HG03342 (cell line): ENCODE measurements around the gene PTPN14.

Experiments
- ATAC-seq: cut with Tn5 transposase; IDR thresholded peaks from one replicate; pipeline ENCODE4 v1.9.1; 2021; ENCODE audit warnings: mild to moderate bottlenecking, moderate library complexity; ENCODE audit not compliant: unreplicated experiment

The PTPN14 gene

GRCh38 chr1:214379236-214379970, 172.0 kb downstream of the PTPN14 start:
- no peak for ATAC-seq

GRCh38 chr1:214378492-214378891, 172.9 kb downstream of the PTPN14 start:
- ATAC-seq, result no peak

- no peak for ATAC-seq
Observed at GRCh38 chr1:214377886-214378285, 173.5 kb downstream of the PTPN14 start.

GRCh38 chr1:214377485-214377884, 173.9 kb downstream of the PTPN14 start:
- no peak for ATAC-seq

- no peak for ATAC-seq
Observed at GRCh38 chr1:214372092-214372491, 179.3 kb downstream of the PTPN14 start.

- no peak for ATAC-seq
Observed at GRCh38 chr1:214370615-214371014, 180.8 kb downstream of the PTPN14 start.

- no peak for ATAC-seq
Observed at GRCh38 chr1:214369364-214369763, 182.0 kb downstream of the PTPN14 start.

GRCh38 chr1:214367841-214368240, 183.6 kb downstream of the PTPN14 start:
- no peak for ATAC-seq

GRCh38 chr1:214364786-214365295, 186.6 kb downstream of the PTPN14 start:
- ATAC-seq, result no peak

GRCh38 chr1:214364386-214364785, 187.0 kb downstream of the PTPN14 start:
- no peak for ATAC-seq

- ATAC-seq, result no peak
Observed at GRCh38 chr1:214363386-214363785, 188.0 kb downstream of the PTPN14 start.

- no peak for ATAC-seq
Observed at GRCh38 chr1:214362188-214362882, 189.1 kb downstream of the PTPN14 start.

GRCh38 chr1:214361636-214362035, 189.8 kb downstream of the PTPN14 start:
- no peak for ATAC-seq

- ATAC-seq, result no peak
Observed at GRCh38 chr1:214360525-214361164, 190.8 kb downstream of the PTPN14 start.

- ATAC-seq, result no peak
Observed at GRCh38 chr1:214360116-214360515, 191.3 kb downstream of the PTPN14 start.

GRCh38 chr1:214354440-214355148, 196.8 kb downstream of the PTPN14 start:
- ATAC-seq, result no peak

- ATAC-seq, result no peak
Observed at GRCh38 chr1:214352838-214353237, 198.6 kb downstream of the PTPN14 start.

GRCh38 chr1:214351551-214352277, 199.7 kb downstream of the PTPN14 start:
- no peak for ATAC-seq

GRCh38 chr1:214349781-214350180, 201.6 kb downstream of the PTPN14 start:
- ATAC-seq, result no peak

- no peak for ATAC-seq
Observed at GRCh38 chr1:214349008-214349407, 202.4 kb downstream of the PTPN14 start.
